ENCODE results near the gene ARID5B. TPM values are rescaled to one million over a fixed set of nuclear protein-coding genes. Genes with fewer than 3 reads are reported as not detected.
A peak's percentile ranks its signal among the peaks of the same experiment; 100 is the strongest.

Gene ARID5B
- total RNA-seq, 1 experiment from 2014 or later = 0.04 TPM

- Histone ChIP-seq H2BK120ac (ENCODE audit: low read depth, low read length, poor library complexity, severe bottlenecking) (no peak overlapping the region), H2AFZ (ENCODE audit: low read length) (no peak overlapping the region), H2BK12ac (ENCODE audit: insufficient read length, low read depth, low read length) (no peak overlapping the region), H4K20me1 (ENCODE audit: control insufficient read depth, insufficient read depth, insufficient read length) (no peaks in the 10 kb centered on the region), H4K8ac (replicated peaks; ENCODE audit: insufficient read length, low read depth, low read length) (no peak overlapping the region), H3K9ac (ENCODE audit: extremely low read depth, insufficient read length, low read length) (no peak overlapping the region), H3K27ac (ENCODE audit: insufficient read length, low read depth, low read length) (no peak overlapping the region), H3K18ac (ENCODE audit: insufficient read length, low read depth, low read length) (peak overlapping the region; percentile 33), H3K14ac (ENCODE audit: insufficient read depth, low read length) (peak overlapping the region; percentile 54), H3K79me2 (ENCODE audit: insufficient read depth, low read length) (no peaks in the 10 kb centered on the region), H3K79me1 (ENCODE audit: insufficient read depth, low read depth, low read length, poor library complexity, severe bottlenecking) (no peaks in the 10 kb centered on the region), H3K27me3 (ENCODE audit: insufficient read depth, low read length) (no peaks in the 10 kb centered on the region), H2BK15ac (ENCODE audit: low read depth, low read length) (no peak overlapping the region), H3K9me3 (ENCODE audit: control insufficient read depth, low read depth, low read length) (no peaks in the 10 kb centered on the region), H3T11ph (ENCODE audit: low read length) (no peak overlapping the region), H3K23me2 (ENCODE audit: insufficient read length, low read depth, low read length, poor library complexity, severe bottlenecking) (peaks cover 4% of the 10 kb centered on the region), H3K56ac (ENCODE audit: insufficient read length, low read depth, low read length) (no peak overlapping the region), H4K91ac (ENCODE audit: insufficient read length, low read depth, low read length) (no peak overlapping the region), H3K4me1 (ENCODE audit: insufficient read depth, low read length) (peaks cover 4% of the 10 kb centered on the region; the same call in 1 of the 2 replicates), H2BK5ac (ENCODE audit: insufficient read length, low read length) (no peak overlapping the region), H2BK20ac (ENCODE audit: low read depth, low read length, poor library complexity, severe bottlenecking) (no peak overlapping the region), H3K4ac (ENCODE audit: low read depth, low read length) (no peak overlapping the region), H4K5ac (ENCODE audit: insufficient read length, low read depth, low read length) (no peak overlapping the region), H3K23ac (ENCODE audit: insufficient read length, low read depth, low read length) (no peak overlapping the region), H3K4me2 (ENCODE audit: insufficient read depth, insufficient read length, low read length) (peak overlapping the region; percentile 77), H2AK5ac (ENCODE audit: insufficient read length, low read length) (no peak overlapping the region)
- peak overlapping the region; percentile 44 to 61 for H3K4me3 Mint-ChIP-seq
- H3K4me1 Mint-ChIP-seq = peaks cover 39 to 43% of the 10 kb centered on the region in 2 experiments
- no CpG with 5 or more reads among the region's 21 CpGs for WGBS (ENCODE audit: extremely low coverage, insufficient read length, low lambda C conversion rate)
- H3K36me3 Mint-ChIP-seq (ENCODE audit: insufficient read depth in 1 of 3, low read depth in 3 of 3) = no peaks in the 10 kb centered on the region; a peak in 1 of 7 replicates
- no peaks in the 10 kb centered on the region; a peak in 1 of 5 replicates for H3K9me3 Mint-ChIP-seq
- no peak for TF ChIP-seq CTCF (conservative IDR thresholded peaks at IDR 0.05)
- DNase-seq = peak; percentile 76
- peak overlapping the region in 1 of 3 experiments; percentile 83; a peak in 2 of 7 replicates for H3K27ac Mint-ChIP-seq
- peaks cover 26% of the 10 kb centered on the region for H3K27me3 Mint-ChIP-seq (ENCODE audit: low read depth)
These were observed 147.6 kb downstream of the ARID5B start for GRCh38 chr10:62048919-62049623.
